NCI-H1105 treated with DMSO at 0.1 percent for 48 hours (cell line): ENCODE measurements around the gene DENND4B.

Experiments
- DNase-seq: peaks from one replicate; lab custom pipeline; 2025; lab: John Stamatoyannopoulos, UW

The DENND4B gene

GRCh38 chr1:153945795-153946621 is 510 bp downstream of the DENND4B start:
- peak; percentile 47 for DNase-seq

DNA sequence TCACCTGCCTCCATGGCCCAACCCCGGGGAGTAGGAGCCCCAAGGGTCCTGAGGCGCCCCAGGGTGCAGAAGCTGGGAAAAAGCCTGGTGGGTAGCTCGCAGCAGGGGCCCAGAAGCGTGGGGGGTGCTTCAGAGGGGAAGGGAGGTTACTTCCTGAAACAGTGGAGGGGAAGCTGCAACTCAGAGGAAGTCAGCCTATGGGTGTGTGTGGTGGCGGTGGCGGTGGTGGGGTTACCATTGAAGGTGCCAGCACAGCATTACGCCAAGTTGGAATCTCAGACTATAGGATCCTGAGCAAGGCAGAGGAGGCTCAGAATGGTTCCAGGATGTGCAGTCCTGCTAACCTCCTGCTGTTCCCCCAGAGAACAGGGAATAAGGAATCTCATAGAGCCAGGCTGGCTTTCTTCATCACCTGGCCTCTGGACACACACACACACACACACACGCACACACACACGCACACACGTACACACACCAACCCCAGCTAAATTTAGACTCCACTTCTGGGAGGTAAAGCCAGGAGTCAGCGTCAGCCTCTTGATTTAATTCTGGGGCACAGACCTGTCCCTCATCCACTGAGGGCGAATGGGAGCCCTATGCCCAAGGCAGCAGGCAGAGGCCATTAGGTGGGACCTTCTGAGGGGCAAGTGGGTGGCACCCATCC is 1.3 kb downstream of the DENND4B start:
- no peak for DNase-seq

DNA sequence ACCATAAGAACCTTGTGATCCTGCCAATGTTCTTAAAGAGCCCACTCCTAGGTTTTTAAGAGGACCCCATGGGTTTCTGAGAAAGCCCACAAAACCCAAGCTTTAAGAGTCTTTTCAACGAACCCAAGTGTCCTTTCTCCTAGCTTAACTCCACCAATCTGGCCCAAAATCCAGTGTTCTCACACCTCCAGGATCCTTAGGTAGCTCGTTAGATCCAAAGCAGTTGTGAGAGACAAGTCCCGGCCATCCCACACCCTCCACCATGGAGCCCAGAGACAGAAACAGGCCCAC is 1.7 kb downstream of the DENND4B start:
- no peak for DNase-seq

DNA sequence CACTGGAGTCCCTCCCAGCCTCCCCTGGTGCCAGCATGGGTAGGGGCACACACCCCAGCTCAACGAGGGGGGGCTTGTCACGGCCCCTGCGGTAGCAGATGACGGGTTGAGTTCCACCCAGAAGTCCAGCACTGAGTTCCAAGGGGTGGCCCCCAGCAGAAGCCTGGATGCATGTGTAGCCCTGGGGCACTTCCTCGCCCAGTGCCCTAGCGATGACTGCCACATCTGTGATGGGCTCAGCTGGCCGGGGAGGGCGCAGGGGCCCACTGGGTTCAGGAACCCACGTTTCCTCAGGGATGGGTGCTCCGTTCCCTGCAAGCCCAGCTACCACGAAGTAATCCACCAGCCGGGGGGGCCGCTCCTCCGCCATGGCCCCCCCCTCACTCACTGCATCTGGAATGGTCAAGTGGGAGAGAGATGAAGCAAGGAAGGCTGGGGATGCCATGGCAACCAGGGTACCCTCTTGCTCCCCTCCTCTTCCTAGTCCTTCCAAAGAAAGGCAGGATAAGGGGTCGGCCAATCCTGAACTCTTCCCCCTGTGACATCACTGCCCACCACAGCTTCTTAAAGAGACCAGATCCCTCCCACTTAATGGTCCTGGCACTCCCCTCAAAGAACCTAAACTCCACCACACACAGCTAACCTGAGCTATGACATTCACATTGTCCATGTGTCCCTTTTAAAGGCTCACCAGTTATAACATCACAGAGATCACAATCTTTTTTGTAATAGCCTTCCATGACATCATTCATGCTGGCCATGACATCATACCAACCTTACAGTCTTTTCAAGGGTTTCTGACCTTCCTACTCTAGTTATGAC is 2.3 kb downstream of the DENND4B start:
- DNase-seq, result no peak

DNA sequence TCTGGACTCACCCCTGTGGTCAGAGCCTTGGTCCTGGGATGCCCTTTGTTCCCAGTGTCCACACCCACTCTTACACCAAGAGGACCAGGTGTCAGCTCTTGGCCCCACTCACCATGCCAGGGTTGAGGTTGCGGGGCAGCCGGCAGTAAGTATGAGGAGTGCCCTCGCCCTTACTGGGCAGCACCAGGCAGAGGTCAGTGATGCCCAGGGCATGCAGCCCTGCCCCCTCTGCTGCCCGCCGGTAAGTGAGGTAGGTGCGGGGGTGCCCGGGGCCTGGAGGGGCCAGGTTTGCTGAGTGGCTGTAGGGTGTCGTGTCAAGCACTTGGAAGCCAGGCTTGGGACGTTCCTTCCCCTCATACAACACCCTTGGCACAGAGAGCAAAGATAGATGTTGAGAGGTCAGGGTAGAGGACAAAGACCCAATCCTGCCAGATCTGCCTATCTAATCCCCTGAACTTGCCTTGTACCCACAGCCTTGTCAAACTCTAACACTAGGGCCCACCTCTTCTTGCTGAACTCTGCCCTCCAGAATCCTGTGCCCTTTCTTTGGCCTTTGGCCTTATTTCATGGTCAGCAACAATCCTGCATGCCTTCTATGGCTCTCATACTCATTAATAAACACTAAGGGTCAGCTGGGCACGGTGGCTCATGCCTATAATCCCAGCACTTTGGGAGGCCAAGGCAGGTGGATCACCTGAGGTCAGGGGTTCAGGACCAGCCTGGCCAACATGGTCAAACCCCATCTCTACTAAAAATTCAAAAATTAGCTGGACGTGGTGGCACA is 3.6 kb downstream of the DENND4B start:
- no peak for DNase-seq

DNA sequence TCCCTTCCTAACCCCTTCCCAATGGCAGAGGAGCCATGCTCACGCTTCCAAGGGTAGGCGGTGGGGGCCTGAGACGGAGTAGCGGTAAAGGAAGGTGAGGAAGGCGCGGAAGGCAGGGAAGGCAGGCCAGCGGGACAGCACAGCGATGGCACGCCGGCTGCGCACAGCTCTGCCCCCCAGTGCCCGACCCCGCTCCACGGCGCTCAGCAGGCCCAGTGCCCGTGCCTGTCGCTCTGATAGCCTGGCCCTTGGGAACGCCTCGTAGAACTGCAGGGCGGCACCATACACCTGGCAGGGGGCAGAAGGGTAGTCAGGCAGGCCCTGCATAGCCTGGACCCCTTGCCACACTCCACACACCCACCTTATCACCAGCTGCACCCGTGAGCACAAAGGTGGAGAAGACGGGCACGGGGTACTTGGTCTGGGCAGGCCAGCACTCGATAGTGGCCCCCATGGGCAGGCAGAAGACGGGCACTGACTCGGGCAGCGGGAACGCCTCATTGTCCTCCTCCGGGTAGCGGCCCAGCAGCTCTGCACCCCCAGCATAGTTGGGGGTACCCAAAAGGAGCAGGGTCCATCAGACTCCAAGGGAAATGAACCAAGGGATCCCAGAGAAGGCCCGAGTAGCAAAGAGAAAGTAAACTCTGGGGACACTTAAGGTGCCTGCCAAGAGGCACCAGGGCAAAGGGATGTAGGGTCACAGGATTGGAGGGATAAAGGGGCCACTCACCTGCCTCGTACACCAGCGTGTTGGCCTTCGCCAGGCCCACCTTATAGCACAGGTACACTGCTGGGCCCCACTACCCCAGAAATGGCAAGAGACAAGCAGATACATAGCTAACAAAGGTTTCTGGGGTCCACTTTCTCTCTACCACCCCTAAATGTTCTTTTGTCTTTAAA is 4.4 kb downstream of the DENND4B start:
- no peak for DNase-seq

DNA sequence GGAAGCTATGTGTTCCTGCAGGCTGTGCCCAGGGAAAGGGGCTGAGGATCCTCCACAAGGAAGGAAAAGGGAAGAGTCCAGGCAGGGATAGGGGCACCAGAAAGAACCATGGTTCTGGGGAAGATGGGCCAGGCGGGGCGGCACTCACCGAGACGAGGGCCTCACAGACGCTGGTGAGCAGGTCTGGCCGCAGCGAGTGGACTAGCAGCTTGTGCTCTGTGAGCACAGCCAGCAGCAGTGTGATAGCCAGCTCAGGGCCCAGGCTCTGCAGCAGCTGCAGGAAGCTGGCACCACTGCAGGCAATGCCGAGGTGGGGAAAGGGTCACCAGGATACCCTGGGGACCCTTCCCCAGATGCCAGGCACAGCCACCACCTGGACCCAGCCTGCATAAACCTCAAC is 5.8 kb downstream of the DENND4B start:
- no peak for DNase-seq

DNA sequence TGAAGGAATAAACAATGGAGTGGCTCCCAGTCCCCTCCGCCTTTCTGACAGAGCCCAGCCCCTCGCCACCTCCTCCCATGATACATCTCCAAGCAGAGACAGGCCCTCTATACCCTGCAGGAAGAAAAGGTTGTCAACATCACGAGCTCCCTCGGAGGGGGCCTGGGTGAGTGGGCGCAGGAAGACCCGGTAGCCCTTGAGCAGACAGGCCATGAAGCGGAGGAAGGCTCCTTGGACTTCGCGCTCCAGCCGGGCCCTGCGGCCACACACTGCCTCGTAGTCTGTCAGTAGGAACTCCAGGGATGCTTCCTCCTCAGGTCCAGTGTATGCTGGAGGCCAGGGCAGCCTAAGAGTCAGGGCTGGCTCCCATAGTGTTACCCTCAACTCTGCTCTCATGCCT is 7.0 kb downstream of the DENND4B start:
- no peak for DNase-seq

DNA sequence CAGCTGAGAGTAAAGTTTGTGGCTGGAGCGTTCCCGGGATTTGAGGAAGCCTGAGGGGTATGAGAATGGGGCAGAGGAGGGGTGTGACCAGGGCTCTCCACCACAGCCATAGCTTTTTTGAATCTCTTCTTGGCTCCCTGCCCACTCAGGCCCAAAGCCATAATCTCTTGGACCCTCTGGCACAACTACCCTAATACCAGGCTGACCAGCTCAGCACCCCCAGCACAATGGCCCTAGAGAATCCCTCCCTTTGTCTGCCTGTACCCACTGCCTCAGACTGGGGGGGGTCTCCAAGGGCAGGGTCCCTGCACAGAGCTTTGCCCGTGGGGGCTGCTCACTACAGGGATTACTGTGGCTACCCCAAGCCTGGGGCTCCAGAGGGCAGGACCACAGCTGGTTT is 7.5 kb downstream of the DENND4B start:
- DNase-seq, result no peak

GRCh38 chr1:153937331-153937730 is 9.2 kb downstream of the DENND4B start:
- DNase-seq, result no peak

DNA sequence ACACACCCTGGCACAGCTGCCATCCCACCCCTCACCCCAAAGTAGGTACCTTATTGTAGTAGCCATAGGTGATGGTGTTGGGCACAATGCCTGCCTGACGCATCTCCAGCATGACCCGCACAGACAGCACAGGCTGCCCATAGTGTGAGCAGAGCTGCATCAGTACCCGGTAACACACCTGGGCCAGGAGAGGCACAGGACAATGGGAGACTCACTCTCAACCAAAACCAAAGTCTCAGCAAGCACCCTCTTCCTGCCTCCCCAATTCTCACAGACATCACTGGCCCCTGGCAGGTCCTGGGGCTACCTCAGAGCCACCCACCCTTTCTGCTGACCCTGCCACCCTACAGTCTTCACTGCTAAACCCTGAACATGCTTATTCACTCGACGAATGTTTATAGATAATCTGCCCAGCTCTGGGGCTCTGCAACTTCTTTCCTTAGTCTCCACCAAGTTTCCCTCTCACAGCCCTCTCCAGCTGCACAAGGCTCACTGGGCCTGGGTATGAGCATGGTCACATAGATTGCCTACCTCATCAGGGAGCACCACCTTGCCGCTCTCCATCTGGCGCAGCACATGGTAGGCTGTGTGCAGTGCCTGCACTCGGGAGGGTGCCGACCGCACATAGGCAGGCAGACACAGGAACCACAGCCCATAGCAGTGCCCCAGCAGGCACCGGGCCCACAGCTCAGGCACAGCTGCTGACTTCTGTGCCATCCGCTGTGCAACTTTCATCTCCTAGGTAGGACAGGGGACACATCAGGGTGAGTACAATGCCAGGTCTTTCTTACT is 10.3 kb downstream of the DENND4B start:
- no peak for DNase-seq

DNA sequence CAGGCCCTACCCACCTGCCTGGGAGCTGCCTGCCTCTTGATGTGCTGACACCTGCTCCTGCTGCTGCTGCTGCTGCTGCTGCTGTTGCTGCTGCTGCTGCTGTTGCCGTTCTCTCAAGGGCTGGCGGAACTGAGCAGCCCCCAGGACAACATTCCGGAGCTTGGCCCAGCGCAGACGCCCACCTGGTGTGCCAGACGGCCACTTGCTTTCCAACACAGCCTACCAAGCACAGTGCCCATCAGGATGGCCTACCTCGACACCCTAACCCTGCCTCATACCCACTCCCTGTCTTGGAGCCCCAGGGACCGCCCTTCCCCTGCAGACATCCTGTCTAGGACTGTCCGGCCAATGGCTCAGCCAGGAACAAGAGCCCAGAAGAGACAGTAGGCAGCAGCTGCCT is 11.8 kb downstream of the DENND4B start:
- DNase-seq, result no peak

DNA sequence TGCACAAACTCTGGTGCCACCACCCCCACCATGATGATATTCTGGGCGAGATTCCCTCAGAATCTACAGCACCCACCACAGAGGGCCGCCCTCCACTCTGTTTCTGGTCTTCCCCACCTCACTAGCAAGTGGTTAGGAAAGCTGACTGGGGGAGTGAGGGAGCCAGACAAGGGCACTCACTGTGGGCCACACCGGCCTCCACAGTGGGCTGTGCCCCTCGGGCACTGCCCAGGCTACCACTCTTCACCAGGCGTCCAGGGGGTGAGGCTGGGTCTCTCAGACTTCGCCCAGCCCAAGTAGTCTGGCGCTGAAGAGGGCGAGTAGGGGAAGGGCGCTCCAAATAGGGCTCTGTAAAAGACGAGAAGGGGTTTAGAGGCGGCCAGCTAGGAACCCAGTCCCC is 12.6 kb downstream of the DENND4B start:
- no peak for DNase-seq

- DNase-seq, result no peak
Observed at GRCh38 chr1:153933430-153933829, 13.1 kb downstream of the DENND4B start.

DNA sequence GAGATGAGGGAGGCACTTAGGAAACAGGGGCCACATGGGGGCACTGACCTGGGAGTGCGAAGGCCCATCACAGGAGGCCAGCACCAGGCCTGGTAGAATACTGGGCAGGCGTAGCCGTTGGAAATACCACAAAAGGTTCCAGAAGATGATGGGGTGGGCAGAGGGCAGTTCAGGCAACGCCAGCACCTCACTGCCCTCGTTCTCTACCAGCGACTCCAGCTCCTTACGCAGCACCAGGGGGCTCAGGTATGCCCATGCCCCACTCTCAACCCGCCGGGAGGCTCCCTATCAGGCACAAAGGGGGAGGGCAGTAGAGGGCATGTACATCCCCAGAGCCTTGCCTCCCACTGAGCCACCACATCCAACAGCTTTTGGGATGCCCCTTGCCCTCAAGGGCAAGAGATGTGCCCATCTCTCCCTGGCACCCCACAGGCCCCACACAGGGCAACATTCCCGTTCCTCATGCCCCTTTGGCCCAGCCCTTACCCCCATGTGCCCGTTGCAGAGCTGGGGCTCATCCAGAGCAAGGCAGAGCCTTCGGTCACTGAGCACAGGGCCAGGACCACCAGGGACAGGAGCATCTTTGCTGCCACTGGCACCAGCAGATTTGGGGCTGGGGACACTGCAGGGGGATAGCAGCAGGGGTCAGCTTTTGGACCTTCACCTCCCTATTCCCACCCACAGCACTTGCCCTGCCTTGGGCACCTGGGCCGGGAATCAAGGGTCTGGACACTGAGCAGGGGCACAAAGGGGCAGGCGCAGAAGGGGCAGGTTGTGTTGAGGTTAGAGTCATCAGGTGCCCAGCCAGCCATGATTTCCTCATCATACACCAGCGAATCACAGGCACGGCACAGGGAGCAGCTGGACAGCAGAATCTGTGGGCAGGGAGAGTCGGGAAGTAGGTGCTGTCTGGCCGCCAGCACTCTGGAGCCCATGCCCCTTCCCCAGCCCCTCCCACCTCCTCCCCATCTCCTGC is 14.1 kb downstream of the DENND4B start:
- no peak for DNase-seq

DNA sequence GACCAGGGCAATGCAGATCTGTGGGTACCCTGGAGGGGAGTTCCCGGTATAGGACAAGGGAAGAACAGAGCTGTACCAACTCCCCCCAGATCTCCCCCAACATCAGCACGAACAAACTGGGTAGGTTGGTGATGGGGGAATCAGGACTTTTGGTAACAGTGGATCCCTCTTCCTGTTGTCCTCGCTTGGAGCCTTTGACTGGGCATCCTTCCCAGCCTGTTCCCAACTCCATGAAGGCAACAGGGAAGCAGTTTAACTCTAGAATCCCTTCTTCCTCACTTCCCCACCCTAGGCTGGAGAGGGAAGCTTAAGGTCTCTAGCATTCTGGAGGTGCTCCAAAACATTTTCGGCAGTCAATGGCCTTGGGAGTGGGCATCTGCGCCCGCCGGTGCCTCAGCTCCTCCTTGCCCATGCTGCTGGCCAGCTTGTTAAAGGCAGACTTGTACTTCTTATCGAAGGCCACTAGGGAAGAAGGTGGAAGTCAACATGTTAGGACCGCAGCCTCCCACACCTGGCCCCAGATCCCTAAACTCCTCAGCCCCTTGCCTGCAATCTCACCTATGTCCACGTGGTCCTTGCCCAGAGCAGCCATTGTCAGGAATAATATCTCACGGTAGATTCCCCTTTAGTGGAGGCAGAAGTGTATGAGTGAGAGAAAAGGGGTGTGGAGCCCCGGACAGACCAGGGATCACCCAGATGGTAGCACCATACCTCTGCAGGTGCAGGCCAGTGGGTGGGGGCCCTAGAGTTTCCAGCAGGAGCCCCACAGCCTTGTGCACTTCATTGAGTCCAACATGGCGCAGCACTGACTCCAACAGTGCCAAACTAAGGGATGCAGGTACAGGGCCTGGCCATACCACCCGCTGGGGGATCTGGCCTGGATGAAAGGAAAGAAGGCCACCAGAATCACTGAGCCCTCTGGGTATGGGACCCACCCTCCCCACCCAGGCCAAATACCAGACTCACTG is 16.3 kb downstream of the DENND4B start:
- DNase-seq, result no peak

GRCh38 chr1:153929426-153929825 is 17.1 kb downstream of the DENND4B start:
- no peak for DNase-seq

DNA sequence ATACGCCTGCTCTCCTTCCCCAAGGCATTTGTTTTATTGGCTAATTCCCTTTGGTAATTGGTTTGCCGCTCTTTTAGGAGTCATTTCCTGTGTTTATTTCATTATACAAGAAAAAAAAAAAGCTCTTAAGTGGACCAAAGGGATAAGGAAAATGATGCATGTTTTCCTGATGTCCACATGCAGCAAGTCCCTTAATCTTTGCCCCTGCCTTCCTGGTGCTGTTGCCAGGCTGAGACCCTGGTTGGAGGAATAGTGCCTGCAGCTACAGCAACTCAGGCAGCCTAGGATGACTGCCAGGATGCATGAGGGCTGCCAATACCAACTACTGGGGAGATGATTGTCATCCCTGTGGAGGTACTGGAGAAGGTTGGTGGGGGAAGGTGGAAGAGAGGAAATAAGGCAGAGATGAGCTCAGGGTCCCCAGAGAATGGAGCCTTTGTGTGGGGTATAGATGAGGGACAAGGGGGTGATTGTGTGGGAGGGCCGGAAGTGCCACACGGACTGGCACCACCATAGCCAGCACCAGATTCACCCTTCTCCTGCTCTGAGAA is 17.7 kb downstream of the DENND4B start:
- no peak for DNase-seq
